Measurements from ENCODE around the gene SPANXN4. TPM values are rescaled to one million over a fixed set of nuclear protein-coding genes. Genes with fewer than 3 reads are reported as not detected.

SPANXN4 gene
- total and polyA plus RNA-seq, 2 donors (not counting 1 experiment from before 2014, with no cell fraction given) = not detected

DNA sequence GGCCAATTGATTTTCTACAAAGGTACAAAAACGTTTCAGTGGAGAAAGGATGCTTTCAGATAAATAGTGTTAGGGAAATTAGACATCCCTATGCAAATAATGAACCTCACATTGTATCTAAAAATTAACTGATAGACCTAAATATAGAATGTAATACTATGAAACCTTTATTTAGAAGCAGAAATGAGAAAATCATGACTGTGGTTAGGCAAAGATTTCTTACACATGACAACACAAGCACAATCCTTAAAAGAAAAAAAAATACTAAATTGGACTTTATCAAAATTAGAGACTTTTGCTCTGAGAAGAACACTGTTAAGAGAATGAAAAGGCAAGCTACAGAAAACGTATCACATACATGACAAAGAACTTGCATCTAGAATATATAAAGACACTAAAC lies 43.0 kb upstream of the SPANXN4 start:
- no peak for DNase-seq (ENCODE audit: low read depth in 2 of 2)
- H3K4me2 ChIP-seq (ENCODE audit: extremely low read depth, insufficient read depth, low read length) = no peak overlapping the region
- H3K9ac ChIP-seq (ENCODE audit: insufficient read depth, low read length) = no peak overlapping the region
- TF ChIP-seq EZH2 (IDR thresholded peaks at IDR 0.05; ENCODE audit: low read length, missing control alignments) = no peak
- TF ChIP-seq, protein P1, sequence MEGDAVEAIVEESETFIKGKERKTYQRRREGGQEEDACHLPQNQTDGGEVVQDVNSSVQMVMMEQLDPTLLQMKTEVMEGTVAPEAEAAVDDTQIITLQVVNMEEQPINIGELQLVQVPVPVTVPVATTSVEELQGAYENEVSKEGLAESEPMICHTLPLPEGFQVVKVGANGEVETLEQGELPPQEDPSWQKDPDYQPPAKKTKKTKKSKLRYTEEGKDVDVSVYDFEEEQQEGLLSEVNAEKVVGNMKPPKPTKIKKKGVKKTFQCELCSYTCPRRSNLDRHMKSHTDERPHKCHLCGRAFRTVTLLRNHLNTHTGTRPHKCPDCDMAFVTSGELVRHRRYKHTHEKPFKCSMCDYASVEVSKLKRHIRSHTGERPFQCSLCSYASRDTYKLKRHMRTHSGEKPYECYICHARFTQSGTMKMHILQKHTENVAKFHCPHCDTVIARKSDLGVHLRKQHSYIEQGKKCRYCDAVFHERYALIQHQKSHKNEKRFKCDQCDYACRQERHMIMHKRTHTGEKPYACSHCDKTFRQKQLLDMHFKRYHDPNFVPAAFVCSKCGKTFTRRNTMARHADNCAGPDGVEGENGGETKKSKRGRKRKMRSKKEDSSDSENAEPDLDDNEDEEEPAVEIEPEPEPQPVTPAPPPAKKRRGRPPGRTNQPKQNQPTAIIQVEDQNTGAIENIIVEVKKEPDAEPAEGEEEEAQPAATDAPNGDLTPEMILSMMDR (conservative IDR thresholded peaks at IDR 0.05 in 1 of 2, IDR thresholded peaks at IDR 0.05 in 1 of 2; ENCODE audit: low read depth in 1 of 2, low read length in 2 of 2) = no peak
- no peak overlapping the region for H2AFZ ChIP-seq (ENCODE audit: low read length)
- no peaks in the 10 kb centered on the region for H3K79me2 ChIP-seq (ENCODE audit: control insufficient read depth, insufficient read depth, low read length)
- no peaks in the 10 kb centered on the region for H4K20me1 ChIP-seq (ENCODE audit: control insufficient read depth, extremely low read depth, insufficient read depth, low read length)
- no peak overlapping the region for H3K4me3 ChIP-seq (replicated peaks in 1 of 4; ENCODE audit: control extremely low read depth in 1 of 4, insufficient read depth in 1 of 4, low read depth in 3 of 4, low read length in 4 of 4)
- H3K27ac ChIP-seq (ENCODE audit: insufficient read depth, low read length) = no peak overlapping the region
- H3K4me1 ChIP-seq (ENCODE audit: control insufficient read depth, extremely low read depth, insufficient read depth, low read length) = no peaks in the 10 kb centered on the region
- H3K9me3 ChIP-seq (ENCODE audit: control insufficient read depth, insufficient read depth, low read depth, low read length) = no peaks in the 10 kb centered on the region
- no peaks in the 10 kb centered on the region for H3K27me3 ChIP-seq (ENCODE audit: control insufficient read depth, insufficient read depth, low read length)
- no peaks in the 10 kb centered on the region for H3K36me3 ChIP-seq (ENCODE audit: control insufficient read depth, insufficient read depth, low read length)

DNA sequence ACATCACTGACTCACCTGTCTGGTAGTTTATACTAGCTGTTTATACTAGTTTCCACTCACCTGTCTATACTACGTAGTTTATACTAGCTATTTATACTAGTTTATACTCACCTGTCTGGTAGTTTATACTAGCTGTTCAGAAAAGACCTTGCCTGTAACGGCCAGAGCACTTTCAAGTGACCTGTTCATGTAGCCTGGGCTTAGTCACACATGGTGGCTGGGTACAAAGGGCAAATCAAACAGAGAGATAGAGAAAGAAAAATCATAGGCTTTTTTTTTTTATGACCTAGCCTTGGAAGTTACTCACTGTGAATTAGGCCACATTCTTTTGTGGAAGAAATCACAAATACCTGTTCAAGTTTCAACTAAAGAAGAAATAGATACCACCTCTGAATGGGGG lies 30.7 kb upstream of the SPANXN4 start:
- TF ChIP-seq, protein P1 (conservative IDR thresholded peaks at IDR 0.05 in 1 of 2, IDR thresholded peaks at IDR 0.05 in 1 of 2; ENCODE audit: low read depth in 1 of 2, low read length in 2 of 2) = no peak
- TF ChIP-seq EZH2 (IDR thresholded peaks at IDR 0.05; ENCODE audit: low read length, missing control alignments) = no peak
- Histone ChIP-seq H2AFZ (ENCODE audit: low read length) (no peak overlapping the region), H3K4me2 (ENCODE audit: extremely low read depth, insufficient read depth, low read length) (no peak overlapping the region), H3K27me3 (ENCODE audit: control insufficient read depth, insufficient read depth, low read length) (no peaks in the 10 kb centered on the region), H3K9me3 (ENCODE audit: control insufficient read depth, insufficient read depth, low read depth, low read length) (no peaks in the 10 kb centered on the region), H3K36me3 (ENCODE audit: control insufficient read depth, insufficient read depth, low read length) (no peaks in the 10 kb centered on the region), H3K79me2 (ENCODE audit: control insufficient read depth, insufficient read depth, low read length) (no peaks in the 10 kb centered on the region), H4K20me1 (ENCODE audit: control insufficient read depth, extremely low read depth, insufficient read depth, low read length) (no peaks in the 10 kb centered on the region), H3K4me3 (replicated peaks in 1 of 4; ENCODE audit: control extremely low read depth in 1 of 4, insufficient read depth in 1 of 4, low read depth in 3 of 4, low read length in 4 of 4) (no peak overlapping the region), H3K27ac (ENCODE audit: insufficient read depth, low read length) (no peak overlapping the region), H3K4me1 (ENCODE audit: control insufficient read depth, extremely low read depth, insufficient read depth, low read length) (no peaks in the 10 kb centered on the region), H3K9ac (ENCODE audit: insufficient read depth, low read length) (no peak overlapping the region)
- no peak for DNase-seq (ENCODE audit: low read depth in 2 of 2)

DNA sequence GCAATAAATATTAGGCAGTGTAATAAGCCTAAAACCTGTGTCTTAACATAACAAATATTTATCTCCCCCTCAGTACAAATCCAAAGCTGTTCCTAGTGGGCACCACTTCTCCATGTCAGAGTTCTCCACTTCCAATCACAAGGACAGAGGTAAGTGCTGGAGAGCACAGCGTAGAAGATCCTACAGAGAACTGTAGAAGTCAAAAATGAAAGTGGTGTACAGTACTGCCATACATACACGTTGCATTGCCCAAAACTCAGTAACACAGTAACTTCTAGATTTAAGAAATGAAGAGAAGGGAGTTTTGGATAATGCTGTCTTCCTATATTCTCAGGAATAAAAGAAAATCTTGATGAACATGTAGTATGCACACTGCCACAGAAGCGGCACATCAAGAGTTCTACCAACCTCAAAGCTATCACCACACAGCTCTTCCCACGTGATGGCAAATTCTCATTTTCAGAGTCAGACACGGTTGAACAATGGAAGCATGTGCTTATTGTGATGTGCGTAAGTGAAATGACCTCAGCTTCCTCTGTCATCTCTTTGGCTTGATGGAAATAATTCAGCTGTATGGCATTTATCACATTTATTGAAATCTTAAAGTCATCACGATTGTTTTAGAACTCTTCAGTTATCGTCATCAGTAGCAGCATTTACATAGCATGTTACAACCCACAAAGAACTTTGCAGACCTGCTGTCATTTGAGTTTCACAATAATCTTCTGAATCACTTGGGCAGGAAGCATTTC lies 27.1 kb upstream of the SPANXN4 start:
- no peak for DNase-seq (ENCODE audit: low read depth in 2 of 2)
- H3K9ac ChIP-seq (ENCODE audit: insufficient read depth, low read length) = no peak overlapping the region
- no peak overlapping the region for H3K4me3 ChIP-seq (replicated peaks in 1 of 4; ENCODE audit: control extremely low read depth in 1 of 4, insufficient read depth in 1 of 4, low read depth in 3 of 4, low read length in 4 of 4)
- TF ChIP-seq, protein P1 (conservative IDR thresholded peaks at IDR 0.05 in 1 of 2, IDR thresholded peaks at IDR 0.05 in 1 of 2; ENCODE audit: low read depth in 1 of 2, low read length in 2 of 2) = no peak
- no peak for TF ChIP-seq EZH2 (IDR thresholded peaks at IDR 0.05; ENCODE audit: low read length, missing control alignments)
- H3K79me2 ChIP-seq (ENCODE audit: control insufficient read depth, insufficient read depth, low read length) = no peaks in the 10 kb centered on the region
- no peak overlapping the region for H3K27ac ChIP-seq (ENCODE audit: insufficient read depth, low read length)
- H4K20me1 ChIP-seq (ENCODE audit: control insufficient read depth, extremely low read depth, insufficient read depth, low read length) = no peaks in the 10 kb centered on the region
- H3K9me3 ChIP-seq (ENCODE audit: control insufficient read depth, insufficient read depth, low read depth, low read length) = no peaks in the 10 kb centered on the region
- no peaks in the 10 kb centered on the region for H3K27me3 ChIP-seq (ENCODE audit: control insufficient read depth, insufficient read depth, low read length)
- H2AFZ ChIP-seq (ENCODE audit: low read length) = no peak overlapping the region
- no peak overlapping the region for H3K4me2 ChIP-seq (ENCODE audit: extremely low read depth, insufficient read depth, low read length)
- H3K4me1 ChIP-seq (ENCODE audit: control insufficient read depth, extremely low read depth, insufficient read depth, low read length) = no peaks in the 10 kb centered on the region
- no peaks in the 10 kb centered on the region for H3K36me3 ChIP-seq (ENCODE audit: control insufficient read depth, insufficient read depth, low read length)

Data from fibroblast of lung (primary cell).